Measurements from ENCODE around the gene CAMSAP1. TPM values are rescaled to one million over a fixed set of nuclear protein-coding genes. Genes with fewer than 3 reads are reported as not detected.

Gene CAMSAP1
- total and polyA plus RNA-seq, 2 of the 4 experiments (the other 2 are of a cell fraction): 8.2 to 19.5 TPM

DNA sequence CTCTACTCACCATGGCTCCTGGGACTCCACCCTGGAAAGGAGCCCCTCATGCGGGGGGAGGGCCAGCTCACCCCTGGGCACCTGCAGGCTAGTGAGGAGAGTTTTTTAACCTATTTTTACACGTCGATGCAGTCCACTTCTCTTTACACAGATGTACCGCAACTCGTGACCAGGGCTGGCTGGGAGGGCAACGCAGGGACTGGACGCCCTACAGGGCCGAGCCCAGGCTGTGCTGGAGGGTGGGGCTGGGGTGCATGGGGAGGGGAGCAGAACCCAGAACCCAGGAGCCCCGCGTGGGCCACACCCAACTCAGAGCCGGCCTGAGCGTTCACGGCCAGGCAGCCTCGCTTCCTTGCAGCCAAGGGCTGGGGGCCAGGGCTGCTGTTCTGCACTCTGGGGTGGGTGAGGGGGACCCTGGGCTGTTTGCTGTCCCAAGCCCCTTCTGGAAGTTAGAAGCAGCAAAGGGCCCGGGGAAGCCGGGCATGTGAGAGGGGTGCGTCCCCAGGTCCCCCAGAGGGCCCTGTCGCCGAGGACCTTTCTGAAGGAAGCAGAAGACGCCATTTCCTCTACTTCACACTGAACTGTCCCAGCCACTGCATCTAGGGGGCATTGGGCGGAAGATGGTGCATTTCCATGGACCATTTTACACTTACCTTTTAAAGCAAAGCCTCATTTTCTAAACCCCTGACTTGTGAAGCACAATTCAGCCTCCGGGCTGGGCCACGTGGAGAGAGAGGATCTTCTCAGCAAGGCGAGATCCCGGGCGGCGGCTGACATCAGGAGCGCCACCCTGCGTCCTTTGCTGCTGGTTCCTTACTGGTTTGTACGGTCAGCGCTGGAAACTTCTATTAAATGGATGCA, 114.8 kb downstream of the CAMSAP1 start:
- no peaks in the 10 kb centered on the region for H3K4me1 ChIP-seq (ENCODE audit: control insufficient read depth, insufficient read depth, low read length)
- peaks cover 27% of the 10 kb centered on the region for H3K27me3 ChIP-seq (ENCODE audit: control insufficient read depth, insufficient read depth, low read length)
- H3K79me1 ChIP-seq (ENCODE audit: low read depth in 1 of 2, low read length in 2 of 2): no peaks in the 10 kb centered on the region
- H2BK20ac ChIP-seq (ENCODE audit: low read depth, low read length): no peak overlapping the region
- ChIA-PET CTCF (no interaction called here), POLR2A (ENCODE audit: unreplicated experiment) (no interaction called here)
- H4K91ac ChIP-seq (ENCODE audit: insufficient read depth, low read depth, low read length): no peak overlapping the region
- BruUV-seq (replicated peaks): no TSS peak
- H4K5ac ChIP-seq (ENCODE audit: low read depth, low read length): no peak overlapping the region
- H2AFZ ChIP-seq (replicated peaks; ENCODE audit: low read length, poor library complexity): no peak overlapping the region
- no peak overlapping the region for H3K4ac ChIP-seq (ENCODE audit: low read depth, low read length)
- no peak overlapping the region for H3K27ac ChIP-seq (ENCODE audit: insufficient read depth, low read length)
- H2BK5ac ChIP-seq (ENCODE audit: low read depth, low read length, poor library complexity, severe bottlenecking): no peak overlapping the region
- H3K9ac ChIP-seq (ENCODE audit: low read depth, low read length): no peak overlapping the region
- no peak overlapping the region for H2AK5ac ChIP-seq (ENCODE audit: low read depth, low read length)
- in situ Hi-C loops (cut with MboI; ENCODE audit: low sequenced_read_pairs): no loop called here
- no peak overlapping the region for H3K14ac ChIP-seq (replicated peaks; ENCODE audit: low read depth, low read length)
- no peak for TF ChIP-seq NFE2L2 (IDR thresholded peaks at IDR 0.05; ENCODE audit: low read depth, low read length)
- TF ChIP-seq POLR2A (IDR thresholded peaks at IDR 0.05; ENCODE audit: low read depth, low read length): no peak
- no peak for TF ChIP-seq RCOR1 (IDR thresholded peaks at IDR 0.05; ENCODE audit: insufficient replicate concordance, low read length)
- no peak for TF ChIP-seq MAFK (IDR thresholded peaks at IDR 0.05; ENCODE audit: low read depth, low read length)
- no peak for TF ChIP-seq SMC3 (IDR thresholded peaks at IDR 0.05; ENCODE audit: low read depth, low read length)
- no peak for TF ChIP-seq RFX5 (IDR thresholded peaks at IDR 0.05; ENCODE audit: low read depth, low read length)
- TF ChIP-seq BHLHE40 (IDR thresholded peaks at IDR 0.05; ENCODE audit: low read depth, low read length): no peak
- no peak for TF ChIP-seq MAZ (IDR thresholded peaks at IDR 0.05; ENCODE audit: borderline replicate concordance, low read depth, low read length)
- TF ChIP-seq, protein P1, sequence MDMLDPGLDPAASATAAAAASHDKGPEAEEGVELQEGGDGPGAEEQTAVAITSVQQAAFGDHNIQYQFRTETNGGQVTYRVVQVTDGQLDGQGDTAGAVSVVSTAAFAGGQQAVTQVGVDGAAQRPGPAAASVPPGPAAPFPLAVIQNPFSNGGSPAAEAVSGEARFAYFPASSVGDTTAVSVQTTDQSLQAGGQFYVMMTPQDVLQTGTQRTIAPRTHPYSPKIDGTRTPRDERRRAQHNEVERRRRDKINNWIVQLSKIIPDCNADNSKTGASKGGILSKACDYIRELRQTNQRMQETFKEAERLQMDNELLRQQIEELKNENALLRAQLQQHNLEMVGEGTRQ (IDR thresholded peaks at IDR 0.05; ENCODE audit: low read depth, low read length): no peak
- TF ChIP-seq, protein P2, sequence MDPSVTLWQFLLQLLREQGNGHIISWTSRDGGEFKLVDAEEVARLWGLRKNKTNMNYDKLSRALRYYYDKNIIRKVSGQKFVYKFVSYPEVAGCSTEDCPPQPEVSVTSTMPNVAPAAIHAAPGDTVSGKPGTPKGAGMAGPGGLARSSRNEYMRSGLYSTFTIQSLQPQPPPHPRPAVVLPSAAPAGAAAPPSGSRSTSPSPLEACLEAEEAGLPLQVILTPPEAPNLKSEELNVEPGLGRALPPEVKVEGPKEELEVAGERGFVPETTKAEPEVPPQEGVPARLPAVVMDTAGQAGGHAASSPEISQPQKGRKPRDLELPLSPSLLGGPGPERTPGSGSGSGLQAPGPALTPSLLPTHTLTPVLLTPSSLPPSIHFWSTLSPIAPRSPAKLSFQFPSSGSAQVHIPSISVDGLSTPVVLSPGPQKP (IDR thresholded peaks at IDR 0.05; ENCODE audit: borderline replicate concordance, low read depth, low read length): no peak
- TF ChIP-seq FOS (IDR thresholded peaks at IDR 0.05; ENCODE audit: low read depth, low read length): no peak
- TF ChIP-seq CHD1 (IDR thresholded peaks at IDR 0.05; ENCODE audit: low read depth, low read length): no peak
- TF ChIP-seq, protein P3, sequence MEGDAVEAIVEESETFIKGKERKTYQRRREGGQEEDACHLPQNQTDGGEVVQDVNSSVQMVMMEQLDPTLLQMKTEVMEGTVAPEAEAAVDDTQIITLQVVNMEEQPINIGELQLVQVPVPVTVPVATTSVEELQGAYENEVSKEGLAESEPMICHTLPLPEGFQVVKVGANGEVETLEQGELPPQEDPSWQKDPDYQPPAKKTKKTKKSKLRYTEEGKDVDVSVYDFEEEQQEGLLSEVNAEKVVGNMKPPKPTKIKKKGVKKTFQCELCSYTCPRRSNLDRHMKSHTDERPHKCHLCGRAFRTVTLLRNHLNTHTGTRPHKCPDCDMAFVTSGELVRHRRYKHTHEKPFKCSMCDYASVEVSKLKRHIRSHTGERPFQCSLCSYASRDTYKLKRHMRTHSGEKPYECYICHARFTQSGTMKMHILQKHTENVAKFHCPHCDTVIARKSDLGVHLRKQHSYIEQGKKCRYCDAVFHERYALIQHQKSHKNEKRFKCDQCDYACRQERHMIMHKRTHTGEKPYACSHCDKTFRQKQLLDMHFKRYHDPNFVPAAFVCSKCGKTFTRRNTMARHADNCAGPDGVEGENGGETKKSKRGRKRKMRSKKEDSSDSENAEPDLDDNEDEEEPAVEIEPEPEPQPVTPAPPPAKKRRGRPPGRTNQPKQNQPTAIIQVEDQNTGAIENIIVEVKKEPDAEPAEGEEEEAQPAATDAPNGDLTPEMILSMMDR (conservative IDR thresholded peaks at IDR 0.05; ENCODE audit: low read depth, low read length): no peak
- H3K23ac ChIP-seq (ENCODE audit: low read depth, low read length): no peak overlapping the region
- no peak overlapping the region for H2AK9ac ChIP-seq (replicated peaks; ENCODE audit: low read depth, low read length, poor library complexity)
- H3K4me2 ChIP-seq (ENCODE audit: low read depth, low read length): no peak overlapping the region
- no peaks in the 10 kb centered on the region for H3K9me3 ChIP-seq (ENCODE audit: control insufficient read depth, insufficient read depth, low read length)
- no peaks in the 10 kb centered on the region for H3K36me3 ChIP-seq (ENCODE audit: control insufficient read depth, insufficient read depth, low read length)
- H4K8ac ChIP-seq (ENCODE audit: low read depth in 2 of 2, low read length in 2 of 2): no peak overlapping the region
- no peak for DNase-seq
- intact Hi-C loops (cut with micrococcal nuclease): loop anchor here (10.0 kb wide), 1 partner anchor 188 kb away; no protein-coding TSS in a partner anchor
- no peak overlapping the region for H3K56ac ChIP-seq (ENCODE audit: extremely low read depth, insufficient read depth, low read length)
- H3K18ac ChIP-seq (ENCODE audit: low read depth, low read length): no peak overlapping the region
- H4K20me1 ChIP-seq (ENCODE audit: insufficient read depth, low read length): no peaks in the 10 kb centered on the region
- H3K9me1 ChIP-seq (ENCODE audit: insufficient read depth, low read length): no peaks in the 10 kb centered on the region
- H2BK15ac ChIP-seq (ENCODE audit: low read depth, low read length): no peak overlapping the region
- H2BK120ac ChIP-seq (ENCODE audit: low read depth, low read length): no peak overlapping the region
- no peak overlapping the region for H3K4me3 ChIP-seq (ENCODE audit: insufficient read depth, low read depth, low read length)
- dilution Hi-C loops (cut with HindIII; ENCODE audit: low sequenced_read_pairs, unreplicated experiment): no loop called here
- no peak for ATAC-seq (ENCODE audit: low read depth)
- 64% methylated on average over 12 of the region's 31 CpGs; no CpG with 5 or more reads in 1 of the 2 experiments for WGBS, 2 experiments (ENCODE audit: extremely low coverage in 2 of 2, insufficient read length in 1 of 2)

All from IMR-90 (cell line).